ENCODE results near the gene ITM2A. TPM values are rescaled to one million over a fixed set of nuclear protein-coding genes. Genes with fewer than 3 reads are reported as not detected.

The ITM2A gene
- total RNA-seq (14.9 and 17.7 TPM in 2 replicates), polyA plus RNA-seq (16.3 and 19.4 TPM in 2 replicates), polyA minus RNA-seq (19.4 and 24.3 TPM in 2 replicates)
- 43.7 TPM for total RNA-seq (2013)

- H3K9ac ChIP-seq (ENCODE audit: low read length): peak within 1 kb of the TSS; percentile 78
- no peaks in the 10 kb centered on the region for H4K20me1 ChIP-seq (ENCODE audit: control insufficient read depth, insufficient read depth, low read length, poor library complexity, severe bottlenecking)
- H3K27me3 ChIP-seq (replicated peaks in 1 of 4; ENCODE audit: control extremely low read depth in 1 of 4, control insufficient read depth in 3 of 4, insufficient read depth in 4 of 4, low read length in 3 of 4): no peaks in the 10 kb centered on the region
- ChIA-PET CTCF (interaction anchor here (1.3 to 2.2 kb wide), 2 partner anchors 46 to 811 kb away, joined by 3 to 6 read pairs; no protein-coding TSS in a partner anchor), POLR2A (interaction anchor here (0.6 kb wide), 1 partner anchor 38 kb away, joined by 3 read pairs; no protein-coding TSS in a partner anchor)
- H3K27ac ChIP-seq (ENCODE audit: low read length in 2 of 2): peak within 1 kb of the TSS; percentile 62 to 75
- TF ChIP-seq EZH2 (IDR thresholded peaks at IDR 0.05; ENCODE audit: borderline replicate concordance, insufficient read depth, low read depth, low read length, poor library complexity, severe bottlenecking): no peak
- TF ChIP-seq, protein P1, sequence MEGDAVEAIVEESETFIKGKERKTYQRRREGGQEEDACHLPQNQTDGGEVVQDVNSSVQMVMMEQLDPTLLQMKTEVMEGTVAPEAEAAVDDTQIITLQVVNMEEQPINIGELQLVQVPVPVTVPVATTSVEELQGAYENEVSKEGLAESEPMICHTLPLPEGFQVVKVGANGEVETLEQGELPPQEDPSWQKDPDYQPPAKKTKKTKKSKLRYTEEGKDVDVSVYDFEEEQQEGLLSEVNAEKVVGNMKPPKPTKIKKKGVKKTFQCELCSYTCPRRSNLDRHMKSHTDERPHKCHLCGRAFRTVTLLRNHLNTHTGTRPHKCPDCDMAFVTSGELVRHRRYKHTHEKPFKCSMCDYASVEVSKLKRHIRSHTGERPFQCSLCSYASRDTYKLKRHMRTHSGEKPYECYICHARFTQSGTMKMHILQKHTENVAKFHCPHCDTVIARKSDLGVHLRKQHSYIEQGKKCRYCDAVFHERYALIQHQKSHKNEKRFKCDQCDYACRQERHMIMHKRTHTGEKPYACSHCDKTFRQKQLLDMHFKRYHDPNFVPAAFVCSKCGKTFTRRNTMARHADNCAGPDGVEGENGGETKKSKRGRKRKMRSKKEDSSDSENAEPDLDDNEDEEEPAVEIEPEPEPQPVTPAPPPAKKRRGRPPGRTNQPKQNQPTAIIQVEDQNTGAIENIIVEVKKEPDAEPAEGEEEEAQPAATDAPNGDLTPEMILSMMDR (IDR thresholded peaks at IDR 0.05): peak; percentile 14
- 2% methylated on average over 10 of the region's 38 CpGs for WGBS (ENCODE audit: insufficient coverage)
- ATAC-seq (ENCODE audit: low read depth): peak; percentile 71
- peak within 1 kb of the TSS; percentile 47 to 73 (median 56) for H3K4me3 ChIP-seq (ENCODE audit: control extremely low read depth in 1 of 5, extremely low read depth in 1 of 5, insufficient read depth in 1 of 5, low read depth in 2 of 5, low read length in 4 of 5)
- H3K9me3 Mint-ChIP-seq (ENCODE audit: insufficient read depth): no peaks in the 10 kb centered on the region
- intact Hi-C loops (cut with micrococcal nuclease): no loop called here
- peak within 1 kb of the TSS; percentile 98 for H3K4me3 Mint-ChIP-seq
- peak within 1 kb of the TSS; percentile 76 for H2AFZ ChIP-seq (ENCODE audit: insufficient read depth, low read depth, low read length, poor library complexity, severe bottlenecking)
- H3K27me3 Mint-ChIP-seq: no peaks in the 10 kb centered on the region
- DNase-seq: peak; percentile 62
- no peaks in the 10 kb centered on the region for H3K9me3 ChIP-seq (ENCODE audit: control extremely low read depth in 1 of 3, control insufficient read depth in 2 of 3, insufficient read depth in 1 of 3, low read length in 2 of 3)
- H3K27ac Mint-ChIP-seq: peak within 1 kb of the TSS; percentile 96
- H3K4me1 ChIP-seq (ENCODE audit: control insufficient read depth in 2 of 2, insufficient read depth in 2 of 2, low read length in 2 of 2): peaks cover 7 to 9% of the 10 kb centered on the region in 2 donors
- peak within 1 kb of the TSS; percentile 55 for H3K4me2 ChIP-seq (replicated peaks; ENCODE audit: low read depth, low read length, poor library complexity, severe bottlenecking)
- H3K79me2 ChIP-seq (ENCODE audit: control insufficient read depth, insufficient read depth, low read length): peaks cover 5% of the 10 kb centered on the region
- no peaks in the 10 kb centered on the region for H3K36me3 ChIP-seq (replicated peaks in 1 of 2; ENCODE audit: control extremely low read depth in 1 of 2, control insufficient read depth in 1 of 2, extremely low read depth in 1 of 2, insufficient read depth in 2 of 2, low read length in 1 of 2)
- H3K4me1 Mint-ChIP-seq: peaks cover 24% of the 10 kb centered on the region
These were observed at the start of gene ITM2A for GRCh38 chrX:79366873-79367749. Gene ITM2A, minus strand, starts transcription at chrX:79367334. Its CDS starts 119 bp downstream, at chrX:79367215.

DNA sequence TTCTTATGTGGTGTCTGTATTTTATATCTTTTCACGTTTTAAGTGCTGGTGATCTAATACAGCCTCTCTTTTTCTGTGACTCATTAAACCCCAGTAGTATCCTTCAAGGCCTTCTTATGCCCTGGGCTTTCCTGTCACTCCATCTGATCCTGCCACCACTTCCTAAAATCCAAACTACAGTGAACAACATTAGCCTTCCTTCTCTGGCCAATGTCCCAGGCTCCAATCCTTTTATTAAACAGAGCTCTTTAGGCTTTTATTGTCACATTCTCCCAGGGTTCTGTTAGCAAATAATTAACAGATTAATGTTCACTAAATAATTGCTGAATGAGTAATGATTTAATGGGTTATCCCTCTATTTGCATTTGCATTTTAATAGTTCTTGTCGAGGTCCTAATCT lies 47.9 kb upstream of the ITM2A start:
- no CpG with 5 or more reads among the region's 2 CpGs for WGBS (ENCODE audit: insufficient coverage)
- TF ChIP-seq, protein P1 (IDR thresholded peaks at IDR 0.05): no peak
- ATAC-seq (ENCODE audit: low read depth) (no peak), DNase-seq (no peak)
- Mint-ChIP-seq H3K4me3 (no peak overlapping the region), H3K27ac (no peak overlapping the region), H3K4me1 (no peaks in the 10 kb centered on the region), H3K9me3 (ENCODE audit: insufficient read depth) (no peaks in the 10 kb centered on the region), H3K27me3 (no peaks in the 10 kb centered on the region)
- no peaks in the 10 kb centered on the region for H3K4me1 ChIP-seq (ENCODE audit: control insufficient read depth in 2 of 2, insufficient read depth in 2 of 2, low read length in 2 of 2)
- no peaks in the 10 kb centered on the region for H3K27me3 ChIP-seq (replicated peaks in 1 of 4; ENCODE audit: control extremely low read depth in 1 of 4, control insufficient read depth in 3 of 4, insufficient read depth in 4 of 4, low read length in 3 of 4)
- no peaks in the 10 kb centered on the region for H3K9me3 ChIP-seq (ENCODE audit: control extremely low read depth in 1 of 3, control insufficient read depth in 2 of 3, insufficient read depth in 1 of 3, low read length in 2 of 3)
- no peaks in the 10 kb centered on the region for H4K20me1 ChIP-seq (ENCODE audit: control insufficient read depth, insufficient read depth, low read length, poor library complexity, severe bottlenecking)
- ChIA-PET POLR2A (no interaction called here), CTCF (interaction anchor here (1.0 kb wide), 1 partner anchor 860 kb away, joined by 3 read pairs; no protein-coding TSS in a partner anchor)
- H3K4me3 ChIP-seq (ENCODE audit: control extremely low read depth in 1 of 5, extremely low read depth in 1 of 5, insufficient read depth in 1 of 5, low read depth in 2 of 5, low read length in 4 of 5): no peak overlapping the region
- intact Hi-C loops (cut with micrococcal nuclease): loop anchor here (10.0 kb wide), 1 partner anchor 660 kb away; no protein-coding TSS in a partner anchor
- no peak overlapping the region for H3K9ac ChIP-seq (ENCODE audit: low read length)
- no peak overlapping the region for H3K27ac ChIP-seq (ENCODE audit: low read length in 2 of 2)
- H3K36me3 ChIP-seq (replicated peaks in 1 of 2; ENCODE audit: control extremely low read depth in 1 of 2, control insufficient read depth in 1 of 2, extremely low read depth in 1 of 2, insufficient read depth in 2 of 2, low read length in 1 of 2): no peaks in the 10 kb centered on the region
- H3K4me2 ChIP-seq (replicated peaks; ENCODE audit: low read depth, low read length, poor library complexity, severe bottlenecking): no peak overlapping the region
- H3K79me2 ChIP-seq (ENCODE audit: control insufficient read depth, insufficient read depth, low read length): no peaks in the 10 kb centered on the region
- H2AFZ ChIP-seq (ENCODE audit: insufficient read depth, low read depth, low read length, poor library complexity, severe bottlenecking): no peak overlapping the region
